Neural cell (in vitro differentiated cells): Measurements from ENCODE around the gene SCTR. TPM values are rescaled to one million over a fixed set of nuclear protein-coding genes. Genes with fewer than 3 reads are reported as not detected.

Experiments used
- H2AFZ ChIP-seq: fragments of 200-600, 300-800 bp; sonication (generic), shearing (Covaris generic); 2 replicates; pipeline ENCODE4 v1.6.0; 2014; ENCODE audit warnings: low read depth, mild to moderate bottlenecking, antibody characterized with exemption, low read length, moderate library complexity
- H3F3A ChIP-seq: fragments of 200-600 bp; shearing (Covaris generic); 2 replicates; pipeline ENCODE4 v1.6.1; 2016; ENCODE audit warnings: mild to moderate bottlenecking, moderate library complexity, mixed read lengths, antibody characterized with exemption, low read length; ENCODE audit not compliant: insufficient read depth, poor library complexity, severe bottlenecking
- H3K27ac ChIP-seq: fragments of 200-600, 300-800 bp; sonication (generic), shearing (Covaris generic); 2 replicates; pipeline ENCODE4 v1.5.1; 2014; ENCODE audit warnings: mild to moderate bottlenecking, low read length, moderate library complexity
- H3K27me3 ChIP-seq: fragments of 300-800, 200-600 bp; sonication (generic), shearing (Covaris generic); 2 replicates; pipeline ENCODE4 v1.6.0; 2014; ENCODE audit warnings: mild to moderate bottlenecking, low read depth, low read length, moderate library complexity; ENCODE audit not compliant: insufficient read depth
- H3K36me3 ChIP-seq: fragments of 300-800, 200-600 bp; sonication (generic), shearing (Covaris generic); 2 replicates; pipeline ENCODE4 v1.5.1; 2014; ENCODE audit warnings: mild to moderate bottlenecking, antibody characterized with exemption, low read length, moderate library complexity; ENCODE audit not compliant: insufficient read depth
- H3K4me2 ChIP-seq: fragments of 300-800, 200-600 bp; sonication (generic), shearing (Covaris generic); 2 replicates; pipeline ENCODE4 v1.6.0; 2014; ENCODE audit warnings: mild to moderate bottlenecking, low read length
- H3K4me3 ChIP-seq: fragments of 300-800, 200-600 bp; sonication (generic), shearing (Covaris generic); 2 replicates; pipeline ENCODE4 v1.5.1; 2014; ENCODE audit warnings: mild to moderate bottlenecking, low read length, moderate library complexity
- H3K79me2 ChIP-seq: fragments of 200-600 bp; shearing (Covaris generic); replicated peaks from 2 replicates; pipeline ENCODE4 v1.6.0; 2014; ENCODE audit warnings: mild to moderate bottlenecking, low read length, moderate library complexity; ENCODE audit not compliant: insufficient read depth
- H3K9ac ChIP-seq: fragments of 300-800, 200-600 bp; sonication (generic), shearing (Covaris generic); 2 replicates; pipeline ENCODE4 v1.6.1; 2016; ENCODE audit warnings: mild to moderate bottlenecking, low read length, mixed read lengths
- H3K9me2 ChIP-seq: fragments of 200-600 bp; shearing (Covaris generic); 2 replicates; pipeline ENCODE4 v1.6.1; 2016; ENCODE audit warnings: mild to moderate bottlenecking, low read length, mixed read lengths; ENCODE audit not compliant: insufficient read depth
- H3K9me3 ChIP-seq: fragments of 200-600, 300-800 bp; sonication (generic), shearing (Covaris generic); 2 replicates; pipeline ENCODE4 v1.6.1; 2016; ENCODE audit warnings: mild to moderate bottlenecking, mixed run types, low read length, moderate library complexity, mixed read lengths
- H4K20me1 ChIP-seq: fragments of 200-600 bp; shearing (Covaris generic); 2 replicates; pipeline ENCODE4 v1.6.1; 2016; ENCODE audit warnings: mild to moderate bottlenecking, mixed run types; ENCODE audit not compliant: insufficient read depth
- EP300 ChIP-seq: fragments of 450-650 bp; conservative IDR thresholded peaks from 2 replicates; pipeline ENCODE4 v1.6.1; 2014; ENCODE audit warnings: antibody characterized with exemption, mild to moderate bottlenecking, moderate library complexity; ENCODE audit not compliant: poor library complexity, severe bottlenecking
- EZH2 ChIP-seq: fragments of 200-600, 300-800 bp; shearing (Covaris generic), sonication (generic); IDR thresholded peaks from 2 replicates; pipeline ENCODE4 v1.6.1; 2014; ENCODE audit warnings: antibody characterized with exemption, low read length, borderline replicate concordance, mild to moderate bottlenecking; ENCODE audit not compliant: insufficient read depth, poor library complexity, severe bottlenecking
- MXI1 ChIP-seq: fragments of 450-650 bp; conservative IDR thresholded peaks from 2 replicates; pipeline ENCODE4 v1.6.1; 2014; ENCODE audit warnings: antibody characterized with exemption, mild to moderate bottlenecking; ENCODE audit not compliant: poor library complexity, severe bottlenecking
- POLR2AphosphoS5 ChIP-seq: IDR thresholded peaks from 2 replicates; pipeline ENCODE4 v1.6.1; 2012
- RAD21 ChIP-seq: fragments of 450-650 bp; conservative IDR thresholded peaks from 2 replicates; pipeline ENCODE4 v1.6.1; 2014; ENCODE audit warnings: antibody characterized with exemption, mild to moderate bottlenecking, moderate library complexity
- SMC3 ChIP-seq: fragments of 450-650 bp; conservative IDR thresholded peaks from 2 replicates; pipeline ENCODE4 v1.6.1; 2014; ENCODE audit warnings: antibody characterized with exemption, mild to moderate bottlenecking, moderate library complexity; ENCODE audit not compliant: poor library complexity
- TAF1 ChIP-seq: IDR thresholded peaks from 2 replicates; pipeline ENCODE4 v1.6.1; 2012; ENCODE audit warnings: low read depth
- polyA plus RNA-seq: library from polyadenylated mRNA; depleted of rRNA; stranded (reverse); fragments of >200 nt; gene quantifications from 2 replicates; pipeline ENCODE4 v1.2.3, GENCODE V29; 2014
- TF ChIP-seq, protein P1 (sequence below): fragments of 450-650 bp; IDR thresholded peaks from 2 replicates; pipeline ENCODE4 v1.5.1; 2014; ENCODE audit warnings: antibody characterized with exemption, mild to moderate bottlenecking, moderate library complexity; ENCODE audit not compliant: poor library complexity, severe bottlenecking
- TF ChIP-seq, protein P2 (sequence below): IDR thresholded peaks from 2 replicates; pipeline ENCODE4 v1.6.1; 2012; ENCODE audit warnings: borderline replicate concordance

The SCTR gene
- polyA plus RNA-seq, 1 donor from 2014 or later, result 0.12 TPM

DNA sequence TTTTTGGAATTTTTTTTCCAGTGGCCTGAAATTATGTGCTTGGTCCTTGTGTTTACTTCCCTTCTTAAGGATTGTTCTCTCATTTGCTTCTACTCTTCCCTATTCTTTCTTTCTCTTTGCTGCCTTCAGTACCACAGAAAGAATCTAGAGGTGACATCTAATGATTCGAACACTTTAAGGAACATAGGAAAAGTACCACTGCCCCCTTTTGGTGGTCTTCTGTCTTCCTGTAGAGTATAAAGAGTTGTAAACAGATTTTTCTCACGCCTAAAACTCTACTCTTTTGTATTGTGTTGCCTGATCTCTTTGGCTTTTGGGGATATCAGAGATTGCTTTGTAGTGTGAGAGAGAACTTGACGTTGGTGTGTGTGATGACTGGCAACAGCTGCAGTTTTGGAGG lies 7.0 kb upstream of the SCTR start:
- no peaks in the 10 kb centered on the region for H4K20me1 ChIP-seq
- no peaks in the 10 kb centered on the region for H3F3A ChIP-seq
- peaks cover 2% of the 10 kb centered on the region for H3K27me3 ChIP-seq
- H3K36me3 ChIP-seq, result no peaks in the 10 kb centered on the region
- no peaks in the 10 kb centered on the region for H3K79me2 ChIP-seq
- no peaks in the 10 kb centered on the region for H3K9me2 ChIP-seq
- no peak overlapping the region for H3K9ac ChIP-seq
- H3K4me2 ChIP-seq, result no peak overlapping the region
- no peak overlapping the region for H3K4me3 ChIP-seq
- no peak for TF ChIP-seq EZH2
- no peak for TF ChIP-seq MXI1
- no peak for TF ChIP-seq RAD21
- TF ChIP-seq POLR2AphosphoS5, result no peak
- TF ChIP-seq TAF1, result no peak
- no peak for TF ChIP-seq SMC3
- TF ChIP-seq EP300, result no peak
- TF ChIP-seq, protein P1, sequence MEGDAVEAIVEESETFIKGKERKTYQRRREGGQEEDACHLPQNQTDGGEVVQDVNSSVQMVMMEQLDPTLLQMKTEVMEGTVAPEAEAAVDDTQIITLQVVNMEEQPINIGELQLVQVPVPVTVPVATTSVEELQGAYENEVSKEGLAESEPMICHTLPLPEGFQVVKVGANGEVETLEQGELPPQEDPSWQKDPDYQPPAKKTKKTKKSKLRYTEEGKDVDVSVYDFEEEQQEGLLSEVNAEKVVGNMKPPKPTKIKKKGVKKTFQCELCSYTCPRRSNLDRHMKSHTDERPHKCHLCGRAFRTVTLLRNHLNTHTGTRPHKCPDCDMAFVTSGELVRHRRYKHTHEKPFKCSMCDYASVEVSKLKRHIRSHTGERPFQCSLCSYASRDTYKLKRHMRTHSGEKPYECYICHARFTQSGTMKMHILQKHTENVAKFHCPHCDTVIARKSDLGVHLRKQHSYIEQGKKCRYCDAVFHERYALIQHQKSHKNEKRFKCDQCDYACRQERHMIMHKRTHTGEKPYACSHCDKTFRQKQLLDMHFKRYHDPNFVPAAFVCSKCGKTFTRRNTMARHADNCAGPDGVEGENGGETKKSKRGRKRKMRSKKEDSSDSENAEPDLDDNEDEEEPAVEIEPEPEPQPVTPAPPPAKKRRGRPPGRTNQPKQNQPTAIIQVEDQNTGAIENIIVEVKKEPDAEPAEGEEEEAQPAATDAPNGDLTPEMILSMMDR, result no peak
- TF ChIP-seq, protein P2, sequence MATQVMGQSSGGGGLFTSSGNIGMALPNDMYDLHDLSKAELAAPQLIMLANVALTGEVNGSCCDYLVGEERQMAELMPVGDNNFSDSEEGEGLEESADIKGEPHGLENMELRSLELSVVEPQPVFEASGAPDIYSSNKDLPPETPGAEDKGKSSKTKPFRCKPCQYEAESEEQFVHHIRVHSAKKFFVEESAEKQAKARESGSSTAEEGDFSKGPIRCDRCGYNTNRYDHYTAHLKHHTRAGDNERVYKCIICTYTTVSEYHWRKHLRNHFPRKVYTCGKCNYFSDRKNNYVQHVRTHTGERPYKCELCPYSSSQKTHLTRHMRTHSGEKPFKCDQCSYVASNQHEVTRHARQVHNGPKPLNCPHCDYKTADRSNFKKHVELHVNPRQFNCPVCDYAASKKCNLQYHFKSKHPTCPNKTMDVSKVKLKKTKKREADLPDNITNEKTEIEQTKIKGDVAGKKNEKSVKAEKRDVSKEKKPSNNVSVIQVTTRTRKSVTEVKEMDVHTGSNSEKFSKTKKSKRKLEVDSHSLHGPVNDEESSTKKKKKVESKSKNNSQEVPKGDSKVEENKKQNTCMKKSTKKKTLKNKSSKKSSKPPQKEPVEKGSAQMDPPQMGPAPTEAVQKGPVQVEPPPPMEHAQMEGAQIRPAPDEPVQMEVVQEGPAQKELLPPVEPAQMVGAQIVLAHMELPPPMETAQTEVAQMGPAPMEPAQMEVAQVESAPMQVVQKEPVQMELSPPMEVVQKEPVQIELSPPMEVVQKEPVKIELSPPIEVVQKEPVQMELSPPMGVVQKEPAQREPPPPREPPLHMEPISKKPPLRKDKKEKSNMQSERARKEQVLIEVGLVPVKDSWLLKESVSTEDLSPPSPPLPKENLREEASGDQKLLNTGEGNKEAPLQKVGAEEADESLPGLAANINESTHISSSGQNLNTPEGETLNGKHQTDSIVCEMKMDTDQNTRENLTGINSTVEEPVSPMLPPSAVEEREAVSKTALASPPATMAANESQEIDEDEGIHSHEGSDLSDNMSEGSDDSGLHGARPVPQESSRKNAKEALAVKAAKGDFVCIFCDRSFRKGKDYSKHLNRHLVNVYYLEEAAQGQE, result no peak
- H2AFZ ChIP-seq, result no peak overlapping the region
- peaks cover 10% of the 10 kb centered on the region for H3K9me3 ChIP-seq
- H3K27ac ChIP-seq, result no peak overlapping the region

DNA sequence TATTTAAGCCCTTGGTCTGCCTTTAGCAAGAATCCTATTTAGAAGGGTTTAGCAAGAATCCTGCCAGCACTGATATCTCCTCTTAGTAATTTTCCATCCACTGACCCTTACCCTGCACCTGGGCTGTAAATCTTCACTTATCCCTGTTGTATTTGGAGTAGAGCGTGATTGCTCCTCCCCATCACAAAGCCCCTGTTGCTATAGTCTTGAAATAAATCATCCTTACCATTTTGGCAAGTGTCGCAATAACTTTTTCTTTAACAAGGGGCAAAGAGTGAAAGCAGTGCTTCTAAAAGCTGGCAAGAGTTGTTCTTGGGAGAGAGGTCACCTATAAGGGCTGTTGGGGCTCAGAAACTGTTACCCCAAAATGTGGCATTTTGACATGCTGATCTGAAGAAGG lies 3.7 kb upstream of the SCTR start:
- no peaks in the 10 kb centered on the region for H3K79me2 ChIP-seq
- no peaks in the 10 kb centered on the region for H3K36me3 ChIP-seq
- no peak for TF ChIP-seq TAF1
- no peak for TF ChIP-seq EZH2
- TF ChIP-seq MXI1, result no peak
- no peak for TF ChIP-seq EP300
- TF ChIP-seq SMC3, result no peak
- no peak for TF ChIP-seq RAD21
- TF ChIP-seq, protein P2, result no peak
- TF ChIP-seq, protein P1, result no peak
- TF ChIP-seq POLR2AphosphoS5, result no peak
- no peak overlapping the region for H3K4me2 ChIP-seq
- no peaks in the 10 kb centered on the region for H3K9me2 ChIP-seq
- H3K9ac ChIP-seq, result no peak overlapping the region
- no peak overlapping the region for H3K27ac ChIP-seq
- H4K20me1 ChIP-seq, result no peaks in the 10 kb centered on the region
- peaks cover under 1% of the 10 kb centered on the region for H3K9me3 ChIP-seq
- no peaks in the 10 kb centered on the region for H3F3A ChIP-seq
- H3K4me3 ChIP-seq, result no peak overlapping the region
- peaks cover 33% of the 10 kb centered on the region for H3K27me3 ChIP-seq
- no peak overlapping the region for H2AFZ ChIP-seq
